HG03439 (cell line): ENCODE data around the gene GPS1.

ENCODE experiments used
- ATAC-seq: cut with Tn5 transposase; IDR thresholded peaks from one replicate; pipeline ENCODE4 v1.9.1; 2021; ENCODE audit warnings: mild to moderate bottlenecking, moderate library complexity; ENCODE audit not compliant: unreplicated experiment

GPS1 gene

DNA sequence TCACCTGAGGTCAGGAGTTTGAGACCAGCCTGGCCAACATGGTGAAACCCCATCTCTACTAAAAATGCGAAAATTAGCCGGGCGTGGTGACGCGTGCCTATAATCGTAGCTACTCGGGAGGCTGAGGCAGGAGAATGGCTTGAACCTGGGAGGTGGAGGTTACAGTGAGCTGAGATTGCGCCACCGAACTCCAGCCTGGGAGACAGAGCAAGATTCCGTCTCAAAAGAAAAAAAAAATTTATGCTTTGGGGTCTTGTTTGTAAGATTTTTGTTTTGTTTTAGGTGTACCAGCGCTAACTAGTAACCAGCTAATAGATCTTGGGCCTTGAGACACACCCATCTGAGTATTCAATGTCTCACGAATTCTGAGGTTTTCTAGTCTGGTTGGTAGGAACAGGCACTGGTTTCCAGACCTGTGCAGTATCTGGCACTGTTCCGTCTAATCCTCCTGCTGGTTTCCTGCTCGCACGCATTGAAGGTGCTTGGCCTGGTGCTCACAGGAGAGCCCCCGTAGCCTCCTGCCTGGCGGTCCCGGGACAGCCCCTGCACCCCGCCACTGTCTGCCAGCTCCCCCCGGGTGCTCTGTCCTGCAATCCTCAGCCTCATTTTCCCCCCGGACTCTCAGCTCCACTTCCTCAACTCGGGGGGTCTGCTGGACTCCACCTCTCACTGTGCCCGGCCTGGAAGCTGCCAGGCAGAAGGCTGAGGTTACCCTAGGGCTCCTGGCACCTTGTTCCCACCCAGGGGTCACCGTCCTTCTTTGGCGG lies 24.5 kb downstream of the GPS1 start:
- no peak for ATAC-seq

DNA sequence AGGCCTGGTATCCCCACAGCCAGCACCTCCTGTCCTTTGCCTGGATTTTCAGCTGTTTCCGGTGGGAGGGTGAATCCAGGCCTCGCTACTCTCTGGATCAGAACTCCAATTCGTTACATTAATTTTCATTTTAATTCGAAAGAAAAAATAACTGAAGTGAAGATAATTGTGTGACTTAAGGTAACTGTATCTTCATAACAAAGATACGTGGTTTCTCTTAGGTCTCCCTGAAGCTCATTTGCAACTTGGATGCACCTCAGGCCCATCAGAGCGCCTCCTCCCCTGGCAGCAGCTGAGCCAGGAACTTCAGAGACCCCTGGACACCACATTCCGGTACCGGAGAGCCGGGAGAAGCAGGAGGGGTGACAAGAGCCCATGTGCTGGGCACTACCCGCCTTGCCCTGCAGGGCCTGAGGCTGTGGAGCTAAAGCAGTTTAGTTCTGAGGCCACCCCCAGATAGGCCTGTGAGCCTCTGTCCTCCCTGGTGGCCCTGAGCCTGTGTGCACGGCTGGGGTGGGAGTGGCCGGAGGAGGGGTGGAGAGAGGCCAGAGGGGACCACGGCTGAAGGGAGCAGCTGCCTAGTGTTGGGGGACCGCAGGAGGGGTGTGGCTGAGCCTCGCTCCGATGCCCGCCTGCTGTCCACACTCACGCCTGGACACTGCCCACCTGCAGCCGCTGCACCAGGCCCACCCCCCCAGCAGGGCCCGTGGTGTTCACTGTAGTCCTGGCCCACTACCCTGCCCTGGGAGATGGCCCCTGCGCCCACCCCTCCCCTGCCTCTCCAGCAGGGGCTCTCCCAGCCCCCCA lies 25.3 kb downstream of the GPS1 start:
- ATAC-seq, result no peak

DNA sequence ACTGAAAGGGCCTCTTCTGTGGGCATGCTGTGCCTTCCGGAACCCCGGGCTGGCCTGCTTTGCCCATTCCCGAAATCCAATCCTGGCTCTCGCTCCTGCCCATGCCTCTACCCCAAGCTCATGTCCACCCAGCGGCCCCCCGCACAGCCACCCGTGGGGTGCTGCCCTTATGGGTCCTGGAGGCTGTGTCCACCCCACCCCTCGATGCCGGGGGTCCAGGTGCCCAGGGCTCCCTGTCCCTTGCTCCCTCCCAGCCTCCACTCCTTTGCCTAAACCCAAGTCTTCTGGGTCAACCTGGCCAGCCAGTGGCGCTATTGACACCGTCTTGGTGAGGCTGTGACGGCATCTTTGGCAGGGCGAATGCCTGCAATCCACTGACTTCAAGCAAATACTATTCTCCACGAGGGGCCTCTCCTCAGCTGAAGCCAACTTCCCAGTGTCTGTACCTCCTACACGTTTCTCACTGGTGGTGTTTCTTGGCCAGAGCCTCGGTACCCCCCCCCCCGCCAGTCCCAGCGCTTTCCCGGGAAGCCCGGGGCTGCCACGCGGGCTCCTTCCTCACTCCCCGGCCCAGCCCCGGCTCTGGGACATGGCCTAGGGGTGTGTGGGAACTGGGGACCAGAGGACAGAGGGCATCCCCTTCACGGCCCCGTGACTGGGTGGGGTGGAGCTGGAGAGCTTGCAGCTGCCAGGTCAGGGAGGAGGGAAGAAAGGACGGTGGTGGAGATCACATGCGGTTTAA lies 26.1 kb downstream of the GPS1 start:
- no peak for ATAC-seq

DNA sequence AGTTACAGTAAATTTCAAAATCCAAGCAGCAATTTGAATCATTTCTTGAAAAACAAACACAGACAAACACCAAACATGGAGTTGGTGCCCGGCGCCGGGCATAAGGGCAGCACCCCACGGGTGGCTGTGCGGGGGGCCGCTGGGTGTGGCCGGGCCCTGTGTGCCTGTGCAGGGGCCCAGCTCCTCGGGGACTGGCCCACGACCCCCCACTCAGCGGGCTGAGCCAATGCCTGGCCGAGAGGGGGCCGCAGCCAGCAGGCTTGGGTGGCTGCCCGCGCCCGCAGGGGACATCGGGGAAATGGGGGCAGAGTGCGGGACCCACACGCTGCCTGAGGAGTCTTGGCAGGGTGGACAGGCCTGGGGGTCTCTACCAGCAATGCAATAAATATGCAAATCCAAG lies 26.7 kb downstream of the GPS1 start:
- no peak for ATAC-seq

DNA sequence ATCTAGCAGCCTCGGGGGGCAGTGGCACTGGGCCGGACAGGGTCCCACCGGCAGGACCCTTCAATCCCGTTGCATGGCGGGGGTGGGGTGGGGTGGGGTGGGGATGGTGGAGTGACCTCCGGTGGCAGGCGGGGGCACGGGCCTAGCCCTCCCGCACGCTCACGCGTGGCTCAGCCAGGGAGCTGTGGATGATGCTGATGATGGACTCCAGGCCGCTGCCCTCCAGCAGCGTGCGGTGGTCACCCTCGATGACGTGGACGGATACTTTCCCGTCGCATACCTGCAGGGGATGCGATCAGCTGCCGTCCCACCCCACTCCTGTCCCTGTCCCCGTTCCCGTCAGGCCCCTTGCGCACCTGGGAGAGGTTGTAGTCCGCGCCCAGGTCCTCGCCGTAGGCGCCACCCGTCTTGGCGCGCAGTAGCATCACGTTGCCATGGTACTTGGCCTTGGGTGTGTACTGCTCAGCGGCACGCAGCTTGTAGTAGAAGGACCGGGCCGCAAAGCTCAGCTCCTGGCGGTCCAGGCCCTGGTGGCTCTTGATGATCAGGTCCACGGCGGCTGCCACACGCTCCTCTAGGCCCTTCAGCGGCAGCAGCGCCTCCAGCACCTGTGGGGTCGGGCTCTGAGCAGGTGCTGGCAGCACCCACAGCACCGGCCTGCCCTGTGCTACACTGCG lies 27.4 kb downstream of the GPS1 start:
- ATAC-seq, result no peak

DNA sequence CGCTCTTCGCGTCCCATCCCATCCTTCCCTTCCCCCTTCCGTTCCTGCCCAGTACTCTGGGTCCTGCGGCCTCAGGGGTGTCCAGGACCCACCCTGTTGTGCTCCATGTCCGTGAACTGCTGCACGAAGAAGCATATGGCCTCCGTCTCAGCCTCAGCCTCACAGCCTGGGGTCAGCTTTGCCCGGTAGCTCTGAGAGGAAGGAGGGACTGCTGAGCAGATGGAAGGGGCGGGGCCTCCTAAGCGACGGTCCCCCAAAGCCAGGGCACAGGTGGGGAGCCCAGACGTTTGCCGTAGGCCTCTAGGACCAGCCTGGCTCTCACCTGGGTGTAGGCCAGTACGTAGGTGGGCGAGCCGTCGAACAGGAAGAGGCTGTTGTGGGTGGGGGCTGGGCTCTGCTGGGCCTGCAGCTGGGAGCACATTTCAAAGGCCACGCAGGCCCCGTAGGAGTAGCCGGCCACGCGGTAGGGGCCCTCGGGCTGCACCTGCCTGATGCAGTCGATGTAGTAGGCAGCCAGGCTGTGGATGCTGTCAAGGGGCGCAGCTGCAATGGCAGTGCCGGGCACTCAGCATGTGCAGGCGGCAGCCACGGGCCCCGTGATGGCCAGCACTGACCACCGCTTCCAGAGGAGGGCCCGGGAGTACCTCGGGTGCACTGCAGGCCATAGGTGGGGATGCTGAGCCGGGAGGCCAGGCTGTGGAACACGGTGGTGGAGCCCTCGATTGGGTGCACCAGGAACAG lies 28.5 kb downstream of the GPS1 start:
- ATAC-seq, result no peak

DNA sequence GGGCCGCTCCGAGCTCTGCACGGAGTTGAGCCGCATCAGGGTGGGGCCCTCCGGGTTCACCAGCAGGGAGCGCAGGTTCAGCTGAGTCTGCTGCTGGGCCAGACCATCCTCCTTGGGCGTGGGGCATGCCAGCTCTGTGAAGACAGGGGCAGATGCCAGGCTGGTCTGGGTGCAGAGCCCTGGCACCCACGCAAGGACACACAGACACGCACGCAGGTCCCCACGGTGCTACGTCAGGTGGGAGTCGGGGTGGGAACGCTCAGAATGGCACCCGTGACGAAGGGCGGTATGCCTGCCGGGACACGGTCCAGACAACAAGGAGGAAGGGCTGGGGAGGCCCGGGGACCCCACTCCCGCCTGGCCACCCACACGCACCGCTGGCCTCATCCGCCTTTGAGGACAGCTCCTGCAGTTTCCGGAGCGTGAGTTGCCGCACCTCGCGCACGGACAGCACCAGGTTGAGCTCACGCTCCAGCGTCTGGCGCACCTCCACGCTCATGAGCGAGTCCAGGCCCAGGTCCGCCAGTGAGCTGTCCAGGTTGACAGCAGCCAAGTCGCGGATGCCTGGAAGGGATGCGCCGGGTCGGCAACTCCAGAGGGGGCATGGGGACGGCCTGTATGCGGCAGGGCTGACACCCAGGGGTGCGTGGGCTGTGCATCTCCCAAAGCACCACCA lies 29.2 kb downstream of the GPS1 start:
- no peak for ATAC-seq

DNA sequence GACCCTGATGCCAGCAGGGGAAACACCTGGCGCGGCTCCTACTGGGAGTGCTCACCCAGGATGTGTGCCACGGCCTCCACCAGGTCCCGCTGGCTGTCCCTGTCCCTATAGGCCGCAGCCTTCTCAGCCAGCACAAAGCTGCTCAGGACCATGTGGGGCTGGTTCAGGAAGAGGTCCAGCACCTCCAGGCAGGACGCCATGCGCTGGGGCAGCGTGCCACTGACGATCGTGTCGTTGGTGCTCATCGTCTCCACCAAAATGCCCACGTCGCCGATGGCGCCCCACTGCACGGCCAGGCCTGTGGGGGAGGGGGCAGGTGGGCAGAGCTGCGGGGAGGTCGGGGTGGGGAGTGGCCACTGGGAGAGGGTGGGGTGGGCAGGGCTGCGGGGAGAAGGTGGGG lies 29.8 kb downstream of the GPS1 start:
- ATAC-seq, result no peak

DNA sequence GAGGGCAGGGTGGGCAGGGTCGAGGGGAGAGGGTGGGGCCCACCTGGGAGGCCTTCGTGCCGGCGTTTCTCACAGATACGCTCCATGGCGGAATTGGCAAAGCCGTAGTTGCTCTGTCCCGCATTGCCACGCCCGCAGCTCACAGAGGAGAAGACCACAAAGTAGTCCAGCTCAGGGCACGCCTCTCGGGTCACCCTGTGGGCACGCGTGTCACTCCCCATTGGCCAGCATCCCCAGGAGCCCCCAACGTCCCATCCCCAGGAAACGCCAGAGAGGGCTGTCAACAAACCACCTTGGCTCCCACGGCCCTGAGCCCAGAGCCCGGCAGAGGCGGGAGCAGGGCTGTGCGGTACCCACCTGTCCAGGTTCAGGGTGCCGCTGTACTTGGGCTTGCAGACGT lies 30.3 kb downstream of the GPS1 start:
- no peak for ATAC-seq

DNA sequence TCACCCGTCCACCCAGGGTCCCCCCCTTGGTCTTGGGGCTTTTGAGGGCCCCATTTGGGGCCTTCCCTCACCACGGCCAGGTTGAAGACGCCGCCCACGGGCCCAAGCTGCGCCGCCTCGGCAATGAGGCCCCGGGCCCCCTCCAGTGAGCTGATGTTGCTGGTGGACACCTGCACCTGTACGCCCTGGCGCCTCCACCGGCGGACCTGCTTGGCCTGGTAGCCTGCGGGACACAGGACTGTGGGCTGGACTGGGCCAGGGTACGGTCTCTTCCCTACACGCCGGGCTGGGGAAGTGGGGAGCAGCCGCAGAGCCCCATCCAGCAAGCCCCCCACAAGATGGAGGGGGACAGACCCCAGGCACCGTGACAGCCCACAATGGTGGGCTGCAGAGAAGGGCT lies 30.8 kb downstream of the GPS1 start:
- ATAC-seq, result no peak

DNA sequence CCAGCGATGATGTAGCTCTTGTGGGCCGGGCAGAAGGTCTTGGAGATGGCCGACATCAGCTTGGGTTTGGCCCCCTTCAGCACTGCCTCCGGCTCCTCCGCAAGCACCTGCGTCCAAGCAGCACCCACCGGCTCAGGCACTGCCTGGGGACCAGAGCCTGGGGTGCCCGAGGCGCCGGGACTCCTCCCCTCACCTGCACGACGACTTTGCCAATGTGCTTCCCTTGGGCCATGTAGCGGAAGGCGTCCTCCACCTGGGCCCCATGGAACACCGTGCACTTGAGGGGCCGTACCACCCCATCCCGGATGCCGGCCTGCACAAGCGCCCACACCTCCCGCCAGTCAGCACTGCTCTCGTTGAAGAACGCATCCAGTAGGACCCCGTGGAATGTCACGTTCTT lies 31.3 kb downstream of the GPS1 start:
- ATAC-seq, result no peak

DNA sequence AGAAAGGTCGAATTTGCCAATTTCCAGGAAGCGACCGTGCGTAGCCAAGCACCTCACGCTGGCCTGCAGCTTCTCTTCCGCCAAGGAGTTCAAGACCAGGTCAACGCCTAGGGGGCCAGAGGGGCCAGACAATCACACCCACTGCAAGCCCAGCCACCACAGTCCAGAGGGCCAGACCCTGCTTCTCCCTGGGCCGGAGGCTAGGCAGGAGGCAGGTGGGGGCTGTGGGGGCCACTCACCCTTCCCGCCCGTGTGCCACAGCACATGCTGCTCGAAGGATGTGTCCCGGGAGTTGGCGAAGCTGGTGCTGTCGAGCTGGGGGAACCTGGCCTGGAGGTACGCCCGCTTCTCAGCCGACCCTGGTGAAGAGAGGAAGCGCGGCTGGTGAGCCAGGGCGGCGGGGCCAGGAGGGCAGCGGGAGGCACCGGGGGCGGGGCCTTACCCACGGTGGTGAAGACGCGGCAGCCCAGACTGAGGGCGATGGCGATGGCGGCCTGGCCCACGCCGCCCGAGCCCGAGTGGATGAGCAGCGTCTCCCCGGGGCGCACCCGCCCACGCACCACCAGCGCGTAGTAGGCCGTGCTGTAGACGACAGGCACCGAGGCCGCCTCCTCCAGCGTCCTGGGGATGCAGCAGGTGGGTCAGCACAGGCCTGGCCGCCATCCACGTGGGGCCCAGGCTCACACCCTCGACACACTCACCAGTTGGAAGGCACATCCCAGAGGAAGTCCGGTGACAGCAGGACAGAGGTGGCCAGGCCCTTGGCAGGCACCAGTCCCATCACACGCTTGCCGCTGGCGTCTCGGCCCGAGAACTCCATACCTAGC lies 32.0 kb downstream of the GPS1 start:
- ATAC-seq, result no peak

DNA sequence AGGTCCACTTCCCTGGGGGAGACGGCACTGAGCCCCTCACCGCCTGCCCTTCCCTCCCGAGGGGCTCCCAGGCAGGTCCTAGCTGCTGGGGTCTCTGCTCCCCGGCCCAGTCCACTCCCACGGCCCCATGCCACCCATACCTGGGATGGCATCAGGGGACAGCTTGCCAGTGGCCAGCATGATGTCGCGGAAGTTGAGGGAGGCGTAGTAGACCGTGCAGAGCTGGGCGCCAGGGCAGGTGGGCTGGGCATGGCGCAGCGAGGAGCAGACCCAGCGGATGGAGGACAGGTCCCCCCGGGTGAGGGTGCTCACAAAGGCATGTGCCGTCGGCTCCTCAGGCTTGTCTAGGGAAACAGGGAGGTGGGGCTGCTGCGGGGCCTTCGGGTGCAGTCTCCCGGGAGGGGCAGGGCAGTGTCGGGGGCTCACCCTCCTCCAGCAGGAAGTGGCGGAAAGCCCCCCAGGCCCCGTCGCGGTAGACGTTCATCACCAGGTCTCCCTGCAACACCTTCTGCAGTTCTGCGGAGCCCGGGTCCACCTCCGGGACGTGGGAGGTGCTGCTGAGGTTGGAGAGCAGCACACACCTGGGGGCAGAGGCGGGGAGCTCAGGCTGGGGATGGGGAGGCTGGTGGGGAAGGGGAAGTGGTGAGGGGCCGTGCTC lies 32.8 kb downstream of the GPS1 start:
- ATAC-seq, result no peak

DNA sequence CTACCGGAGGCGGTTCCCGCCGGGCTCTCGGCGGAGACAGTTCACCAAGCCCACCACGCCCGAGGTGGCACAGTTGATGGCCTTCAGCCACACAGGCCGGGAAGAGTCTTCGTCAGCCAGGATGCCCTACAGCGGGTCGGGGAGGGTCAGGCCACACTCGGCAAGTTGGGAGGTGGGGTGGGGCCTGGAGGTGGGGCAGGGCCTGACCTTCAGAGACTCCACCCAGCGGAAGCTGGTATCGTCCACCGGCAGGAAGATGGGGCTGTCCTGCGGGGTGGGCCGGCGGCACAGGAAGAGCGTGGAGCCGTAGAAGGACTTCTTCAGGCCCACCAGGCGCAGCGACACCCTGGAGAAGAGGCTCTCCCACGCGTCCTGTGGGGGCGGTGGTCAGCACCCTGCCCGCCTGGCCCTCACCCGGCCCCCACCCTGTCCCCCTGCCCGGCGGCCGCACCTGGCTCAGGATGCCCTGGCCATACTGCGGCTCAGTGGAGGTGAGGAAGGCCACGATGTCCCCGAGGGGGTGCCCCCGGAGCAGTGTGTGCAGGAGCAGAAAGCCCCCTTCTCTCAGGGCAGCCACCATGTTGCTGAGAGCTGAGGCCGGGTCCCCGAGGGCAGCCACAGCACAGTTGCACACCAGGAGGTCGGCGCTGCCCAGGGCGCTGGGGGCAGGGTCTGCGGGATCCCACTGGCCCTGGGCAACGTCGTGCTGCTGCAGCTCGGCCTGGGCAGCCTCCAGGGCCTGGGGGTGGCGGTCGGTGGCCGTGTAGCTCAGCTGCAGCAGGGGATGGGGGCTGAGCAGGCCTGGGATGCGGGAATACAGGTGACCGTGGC lies 33.5 kb downstream of the GPS1 start:
- ATAC-seq, result no peak

DNA sequence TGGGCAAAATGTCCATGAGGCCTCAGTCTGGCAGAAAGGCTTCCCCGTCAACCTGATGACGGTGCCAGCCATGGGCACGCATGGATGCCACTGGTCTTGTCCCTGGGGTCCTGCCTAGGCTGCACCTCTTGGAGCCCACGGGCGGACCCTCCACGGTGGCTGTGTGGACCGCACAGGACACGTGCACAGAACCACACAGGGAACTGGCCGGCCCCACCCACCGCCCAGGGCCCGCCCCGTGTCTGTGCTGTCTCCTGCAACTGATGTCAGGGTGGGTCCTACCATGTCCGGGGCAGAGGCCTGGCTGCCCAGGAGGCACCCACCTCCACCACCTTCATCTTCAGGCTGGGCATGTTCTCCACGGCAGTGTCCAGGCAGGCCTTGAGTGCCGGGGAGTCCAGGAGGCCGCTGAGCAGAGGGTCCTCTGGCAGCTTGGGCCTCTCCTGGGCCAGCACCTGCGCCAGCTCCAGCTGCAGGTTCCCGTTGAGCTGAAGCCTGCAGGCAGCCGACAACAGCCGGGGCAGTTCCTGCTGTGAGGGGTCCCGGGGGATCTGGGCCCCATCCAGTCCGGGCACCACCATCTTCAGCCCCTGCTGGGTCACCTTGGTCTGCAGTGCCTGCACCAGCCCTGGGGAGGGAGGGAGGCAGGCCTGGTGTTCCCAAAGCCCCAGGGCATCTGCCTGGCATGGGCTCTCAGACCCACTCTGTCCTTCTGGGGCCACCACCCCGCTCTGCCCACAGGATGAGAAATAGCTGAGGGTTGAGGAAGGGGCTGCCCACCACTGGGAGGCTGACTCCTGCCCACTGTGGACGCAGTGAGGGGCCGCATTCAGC lies 34.5 kb downstream of the GPS1 start:
- ATAC-seq, result no peak

DNA sequence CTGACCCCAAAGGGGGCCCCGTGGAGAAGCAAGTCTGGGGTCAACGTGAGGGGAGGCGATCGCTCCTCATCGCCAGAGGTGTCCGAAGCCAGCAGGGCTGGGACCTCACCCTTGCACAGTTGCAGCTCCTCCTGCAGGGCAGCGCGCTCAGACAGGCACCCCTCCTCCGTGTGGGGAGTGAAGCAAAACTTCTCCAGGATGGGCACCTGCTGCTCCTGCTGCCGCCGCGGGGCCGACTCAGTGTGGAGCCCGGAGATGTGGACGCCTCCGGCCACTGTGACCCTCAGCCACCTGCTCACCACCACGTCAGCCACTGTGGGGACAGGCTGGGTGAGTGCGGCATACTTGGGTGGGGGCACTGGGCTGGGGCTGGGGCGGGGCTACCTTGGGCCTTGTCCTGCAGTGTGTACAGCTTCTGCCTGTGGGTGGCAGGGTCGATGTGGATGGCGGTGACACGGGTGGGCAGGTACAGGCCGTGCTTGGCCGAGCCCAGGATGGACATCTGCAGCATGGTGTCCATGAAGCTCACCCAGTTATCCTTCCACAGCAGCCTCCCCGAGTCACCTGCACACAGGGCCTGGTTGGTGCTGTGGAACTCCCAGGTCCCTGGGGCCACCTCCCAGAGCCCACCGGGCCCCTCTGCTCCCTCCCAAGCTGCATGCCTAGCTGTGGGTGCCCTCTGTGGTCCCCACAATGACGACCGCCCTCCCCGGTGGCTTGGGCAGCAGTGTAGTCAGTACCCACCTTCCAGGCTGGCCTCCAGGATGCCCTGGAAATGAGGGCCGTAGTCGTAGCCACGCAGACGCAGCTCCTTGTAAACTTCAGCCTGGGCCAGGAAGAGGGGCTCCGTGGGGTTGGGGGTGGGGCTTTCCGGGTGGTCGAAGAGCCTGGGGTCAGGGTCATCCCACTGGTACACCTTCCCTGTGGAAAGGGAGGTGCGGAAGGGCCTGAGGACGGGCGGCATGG lies 35.5 kb downstream of the GPS1 start:
- ATAC-seq, result no peak
